ENCODE results near the gene AMD1.

Gene AMD1

DNA sequence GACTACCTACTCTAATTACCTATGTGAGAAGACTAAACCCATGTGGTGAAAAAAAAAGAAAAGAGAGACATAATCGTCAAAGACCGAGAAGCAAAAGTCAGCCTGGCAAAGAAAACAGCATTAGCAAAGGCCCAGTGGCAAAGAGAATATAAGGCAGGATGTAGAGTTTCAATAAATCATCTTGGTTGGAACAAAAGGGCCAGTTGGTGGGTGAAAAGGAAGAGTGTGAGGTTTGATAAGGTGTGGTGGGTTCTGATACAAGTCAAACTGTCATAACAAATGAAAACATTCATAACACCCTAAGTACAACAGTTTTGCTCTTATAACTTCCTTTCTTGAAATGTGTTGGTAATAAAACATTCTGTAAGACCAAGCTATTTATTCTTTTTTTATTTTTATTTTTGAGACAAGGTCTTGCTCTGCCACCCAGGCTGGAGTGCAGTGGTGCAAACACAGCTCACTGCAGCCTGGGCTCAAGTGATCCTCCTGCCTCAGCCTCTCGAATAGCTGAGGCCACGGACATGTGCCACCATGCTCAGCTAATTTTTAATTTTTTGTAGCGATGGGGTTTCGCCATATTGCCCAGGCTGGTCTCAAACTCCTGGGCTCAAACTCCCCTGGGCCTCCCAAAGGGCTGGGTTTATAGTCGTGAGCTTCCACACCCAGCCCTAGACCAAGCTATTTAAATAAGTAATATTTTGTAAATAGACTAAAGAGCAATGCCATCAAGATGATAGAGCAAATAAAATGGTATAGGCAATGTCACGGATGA lies 65.0 kb downstream of the AMD1 start:
- DNase-seq (ENCODE audit: low spot score): no peak

DNA sequence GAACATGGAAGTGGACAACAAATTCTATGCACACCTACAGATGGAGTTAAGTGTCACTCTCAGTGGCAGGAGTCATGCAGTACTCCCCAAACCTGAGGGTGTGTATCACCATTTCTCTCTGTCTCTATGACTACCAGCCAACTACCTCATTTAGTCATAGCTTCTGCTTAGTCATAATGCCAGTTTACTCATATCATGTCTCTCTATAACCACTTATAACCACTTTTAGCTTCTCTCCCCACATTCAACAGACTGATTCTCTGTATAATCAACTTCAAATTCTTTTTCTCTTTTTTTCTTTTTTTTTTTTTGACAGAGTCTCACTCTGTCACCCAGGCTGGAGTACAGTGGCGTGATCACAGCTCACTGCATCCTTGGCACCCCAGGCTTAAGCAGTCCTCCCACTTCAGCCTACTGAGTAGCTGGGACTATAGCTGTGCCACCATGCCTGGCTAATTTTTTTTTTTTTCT lies 70.1 kb downstream of the AMD1 start:
- no peak for DNase-seq (ENCODE audit: low spot score)

Data from globus pallidus (tissue), 1 donor.